Uterus (tissue), 4 donors: ENCODE results near the gene EFNB3. TPM values are rescaled to one million over a fixed set of nuclear protein-coding genes. Genes with fewer than 3 reads are reported as not detected.

Experiments
- DNase-seq, 2 donors: peaks; one replicate each; pipeline ENCODE4 v3.0.0-alpha.2; 2019 to 2020
- H3K27ac ChIP-seq, 2 donors: fragments of 200-600 bp; sonication (generic); 1 replicate in 1 of 2; 2 replicates in 1 of 2; pipeline ENCODE4 v1.5.1; 2016 to 2018
- H3K27me3 ChIP-seq, 2 donors: fragments of 200-600 bp; sonication (generic); one replicate each; pipeline ENCODE4 v1.5.1; 2018 to 2019; ENCODE audit warnings: control low read depth in 1 of 2
- H3K36me3 ChIP-seq, 2 donors: fragments of 200-600 bp; sonication (generic); one replicate each; pipeline ENCODE4 v1.5.1; 2019; ENCODE audit warnings: control low read depth in 1 of 2
- H3K4me1 ChIP-seq, 2 donors: fragments of 200-600 bp; sonication (generic); one replicate each; pipeline ENCODE4 v1.5.1; 2018 to 2019; ENCODE audit warnings: control low read depth in 1 of 2
- H3K4me3 ChIP-seq, 2 donors: fragments of 200-600 bp; sonication (generic); 1 replicate in 1 of 2; 2 replicates in 1 of 2; pipeline ENCODE4 v1.5.1; 2018 to 2019; ENCODE audit warnings: mild to moderate bottlenecking in 1 of 2
- H3K9me3 ChIP-seq, 2 donors: fragments of 200-600 bp; sonication (generic); one replicate each; pipeline ENCODE4 v1.5.1; 2019; ENCODE audit warnings: control low read depth in 1 of 2
- POLR2A ChIP-seq, 2 donors: fragments of 450-650 bp; IDR thresholded peaks; one replicate each; pipeline ENCODE4 v1.6.1; 2016; ENCODE audit warnings: antibody characterized with exemption in 2 of 2, mild to moderate bottlenecking in 1 of 2, moderate library complexity in 1 of 2
- intact Hi-C: fragments of 100-400 bp; cut with DNase I; formaldehyde crosslinking; loops from one replicate; pipeline ENCODE4 v1.15.1; 2023; ENCODE audit warnings: low total_unique reads
- total RNA-seq, 4 donors: library from RNA; depleted of rRNA in 3 of 4; stranded (reverse); fragments of >200 nt in 3 of 4; gene quantifications; one replicate each; pipeline versions ENCODE4 v1.1.0 to v1.2.4, GENCODE V29; 2014 to 2023
- TF ChIP-seq, protein P1 (sequence below), 4 experiments: fragments of 200-600 bp in 2 of 4; fragments of 450-650 bp in 2 of 4; sonication (generic) in 2 of 4; IDR thresholded peaks; one replicate each; pipeline ENCODE4 v1.5.1; 2016 to 2019; ENCODE audit warnings: antibody characterized with exemption in 4 of 4, mild to moderate bottlenecking in 2 of 4, moderate library complexity in 1 of 4
- donor health status: DM: yes; HTN: yes; CAD: no.

Gene EFNB3
- total RNA-seq, 4 donors from 2014 or later = 0.26 to 13.1 (median 5.6) TPM

DNA sequence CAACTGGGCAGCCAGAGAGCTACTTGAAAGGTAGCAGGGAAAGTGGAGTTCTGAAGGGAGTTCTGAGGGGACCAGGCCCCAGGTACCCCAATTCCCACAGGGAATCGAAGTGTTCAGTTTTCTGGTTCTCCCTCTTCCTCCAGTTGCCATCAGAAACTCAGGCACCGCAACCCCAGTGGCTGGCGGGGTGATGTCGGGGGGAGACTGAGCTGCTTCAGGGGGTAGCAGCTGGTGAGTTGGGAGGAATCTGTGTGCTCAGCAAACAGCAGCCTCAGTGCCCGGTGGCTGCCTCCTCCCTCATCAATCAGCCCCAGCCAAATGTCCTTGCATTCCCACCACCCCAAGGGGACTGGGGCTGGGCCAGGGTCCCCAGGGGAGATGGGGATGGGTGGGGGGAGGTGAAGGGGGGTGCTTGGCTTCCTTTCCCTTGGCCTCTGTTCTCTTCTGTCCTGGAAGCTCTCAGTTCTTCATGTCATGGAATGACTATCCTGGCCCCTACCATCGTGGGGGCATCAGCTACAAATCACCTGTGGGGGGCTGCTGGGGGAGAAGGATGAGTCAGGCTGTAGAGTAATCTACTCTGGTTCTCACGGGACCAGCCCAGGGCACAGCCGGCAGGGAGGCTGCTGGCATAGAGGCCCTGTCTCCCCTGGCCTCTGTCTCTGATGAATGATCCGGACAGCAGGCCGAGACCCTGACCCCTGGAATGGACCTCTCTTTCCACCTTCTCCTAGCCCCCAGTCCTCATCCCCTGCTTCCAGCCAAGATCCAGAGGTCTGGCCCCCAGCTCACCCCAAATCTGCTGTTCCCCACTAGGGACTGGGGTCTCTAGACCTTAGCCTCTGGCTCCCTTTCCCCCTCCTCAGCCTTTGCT is 10.0 kb downstream of the EFNB3 start:
- no peak for DNase-seq
- Histone ChIP-seq H3K9me3 (no peaks in the 10 kb centered on the region), H3K4me3 (no peak overlapping the region), H3K4me1 (peaks cover 0 to 3% of the 10 kb centered on the region in 2 donors), H3K27ac (no peak overlapping the region), H3K27me3 (no peaks in the 10 kb centered on the region), H3K36me3 (no peaks in the 10 kb centered on the region)
- TF ChIP-seq, protein P1, sequence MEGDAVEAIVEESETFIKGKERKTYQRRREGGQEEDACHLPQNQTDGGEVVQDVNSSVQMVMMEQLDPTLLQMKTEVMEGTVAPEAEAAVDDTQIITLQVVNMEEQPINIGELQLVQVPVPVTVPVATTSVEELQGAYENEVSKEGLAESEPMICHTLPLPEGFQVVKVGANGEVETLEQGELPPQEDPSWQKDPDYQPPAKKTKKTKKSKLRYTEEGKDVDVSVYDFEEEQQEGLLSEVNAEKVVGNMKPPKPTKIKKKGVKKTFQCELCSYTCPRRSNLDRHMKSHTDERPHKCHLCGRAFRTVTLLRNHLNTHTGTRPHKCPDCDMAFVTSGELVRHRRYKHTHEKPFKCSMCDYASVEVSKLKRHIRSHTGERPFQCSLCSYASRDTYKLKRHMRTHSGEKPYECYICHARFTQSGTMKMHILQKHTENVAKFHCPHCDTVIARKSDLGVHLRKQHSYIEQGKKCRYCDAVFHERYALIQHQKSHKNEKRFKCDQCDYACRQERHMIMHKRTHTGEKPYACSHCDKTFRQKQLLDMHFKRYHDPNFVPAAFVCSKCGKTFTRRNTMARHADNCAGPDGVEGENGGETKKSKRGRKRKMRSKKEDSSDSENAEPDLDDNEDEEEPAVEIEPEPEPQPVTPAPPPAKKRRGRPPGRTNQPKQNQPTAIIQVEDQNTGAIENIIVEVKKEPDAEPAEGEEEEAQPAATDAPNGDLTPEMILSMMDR (IDR thresholded peaks at IDR 0.05) = no peak
- no peak for TF ChIP-seq POLR2A (IDR thresholded peaks at IDR 0.05)
- intact Hi-C loops = no loop called here

- Histone ChIP-seq H3K27me3 (no peaks in the 10 kb centered on the region), H3K9me3 (no peaks in the 10 kb centered on the region), H3K36me3 (no peaks in the 10 kb centered on the region), H3K27ac (peak overlapping the region in 1 of 2 donors; percentile 71), H3K4me3 (peak overlapping the region; percentile 45 to 70), H3K4me1 (peaks cover 0 to 3% of the 10 kb centered on the region in 2 donors)
- intact Hi-C loops = no loop called here
- no peak for DNase-seq
- TF ChIP-seq POLR2A (IDR thresholded peaks at IDR 0.05) = no peak
- TF ChIP-seq, protein P1 (IDR thresholded peaks at IDR 0.05) = no peak
Measured at GRCh38 chr17:7715936-7716886, 11.2 kb downstream of the EFNB3 start.

DNA sequence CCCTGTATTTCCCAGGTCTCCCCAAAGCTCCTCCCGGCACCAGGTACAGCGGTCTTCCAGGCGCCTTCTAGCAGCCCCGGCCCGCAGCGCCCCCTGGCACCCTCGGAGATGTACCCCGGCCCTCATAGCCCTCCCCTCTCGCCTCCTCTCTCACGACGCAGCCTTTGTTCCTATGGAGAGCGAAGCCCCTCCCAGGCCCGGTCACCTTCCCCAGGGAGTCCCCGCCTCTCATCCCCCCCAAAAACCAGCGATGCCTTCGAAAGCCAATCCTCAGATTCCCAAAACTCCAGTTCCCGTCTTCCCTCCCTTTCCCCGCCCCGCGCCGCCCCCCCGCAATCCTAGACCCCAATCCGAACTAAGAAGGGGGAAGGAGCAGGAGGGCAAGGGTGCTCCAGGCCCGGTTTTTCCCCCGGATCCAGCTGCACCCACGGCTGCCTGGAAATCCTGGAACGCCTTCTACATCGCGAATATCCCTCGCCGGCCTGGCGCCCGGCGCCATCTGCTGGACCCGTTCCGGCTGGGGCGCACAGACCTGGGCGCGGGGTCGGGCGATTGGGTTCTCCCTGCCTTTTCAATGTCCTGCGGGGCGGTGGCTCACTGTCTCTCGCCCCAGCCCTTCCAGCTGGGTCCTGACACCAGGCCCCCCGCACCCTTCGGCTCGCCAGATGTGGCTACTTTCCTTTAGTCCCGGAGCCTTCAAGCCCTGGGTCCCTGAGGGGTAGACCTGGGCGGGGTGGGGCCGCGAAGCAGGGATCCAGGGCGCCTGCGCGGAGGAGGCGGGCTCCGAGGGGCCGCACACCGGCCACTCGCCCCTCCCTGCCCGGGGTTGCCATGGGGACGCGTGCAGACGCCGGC is 12.1 kb downstream of the EFNB3 start, which contains the start of gene DNAH2:
Gene DNAH2, plus strand, starts transcription at position 844 of the 855 bp plus-strand sequence. CDS start 1,991 bp downstream, outside the sequence.
- peak within 1 kb of the TSS; percentile 45 to 70 for H3K4me3 ChIP-seq
- TF ChIP-seq, protein P1 (IDR thresholded peaks at IDR 0.05) = peak; percentile 44 to 67 (median 50)
- TF ChIP-seq POLR2A (IDR thresholded peaks at IDR 0.05) = peak in 1 of 2 donors; percentile 62
- H3K27ac ChIP-seq = peak within 1 kb of the TSS; percentile 15 to 71
- intact Hi-C loops = no loop called here
- H3K4me1 ChIP-seq = peaks cover 0 to 3% of the 10 kb centered on the region in 2 donors
- DNase-seq = peak; percentile 76 to 88
- H3K36me3 ChIP-seq = no peaks in the 10 kb centered on the region
- no peaks in the 10 kb centered on the region for H3K27me3 ChIP-seq
- no peaks in the 10 kb centered on the region for H3K9me3 ChIP-seq

GRCh38 chr17:7717756-7718350 is 12.9 kb downstream of the EFNB3 start:
- DNase-seq = no peak
- intact Hi-C loops = no loop called here
- peaks cover 0 to 3% of the 10 kb centered on the region in 2 donors for H3K4me1 ChIP-seq
- no peaks in the 10 kb centered on the region for H3K27me3 ChIP-seq
- no peak for TF ChIP-seq POLR2A (IDR thresholded peaks at IDR 0.05)
- TF ChIP-seq, protein P1 (IDR thresholded peaks at IDR 0.05) = no peak
- no peaks in the 10 kb centered on the region for H3K36me3 ChIP-seq
- H3K9me3 ChIP-seq = no peaks in the 10 kb centered on the region
- H3K4me3 ChIP-seq = peak overlapping the region; percentile 45 to 70
- peak overlapping the region; percentile 15 to 71 for H3K27ac ChIP-seq
